ENCODE measurements around the gene TCTA.

TCTA gene

DNA sequence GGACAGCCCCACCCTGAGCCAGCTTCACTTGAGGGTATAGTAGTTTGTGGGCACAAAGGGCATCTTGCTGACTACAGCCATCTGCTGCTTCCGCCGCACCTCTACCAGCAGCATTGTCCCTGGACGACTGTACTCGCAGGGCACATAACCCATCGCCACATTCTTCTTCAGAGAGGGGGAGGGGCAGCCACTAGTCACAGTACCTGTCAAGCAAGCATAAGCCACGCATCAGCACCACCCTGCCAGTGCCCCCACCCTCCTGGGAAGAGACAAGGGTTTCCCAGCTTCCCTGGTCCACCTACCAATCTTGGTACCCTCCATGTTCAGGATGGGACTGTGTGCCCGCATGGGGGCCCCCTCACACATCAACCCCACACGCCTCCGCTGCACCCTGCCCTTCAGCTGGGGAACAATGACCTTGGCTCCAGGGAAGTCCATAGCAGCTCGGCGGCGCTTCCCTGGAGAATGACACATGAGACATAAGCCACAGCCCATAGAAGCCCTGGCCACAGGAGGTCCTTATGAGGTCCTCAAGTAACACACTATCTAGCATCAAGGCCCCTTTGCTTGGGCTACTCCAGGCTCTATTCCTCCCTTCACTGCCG is 5.4 kb downstream of the TCTA start:
- Mint-ChIP-seq H3K9me3 (ENCODE audit: low read depth) (no peaks in the 10 kb centered on the region), H3K4me1 (ENCODE audit: low read depth) (peaks cover 60% of the 10 kb centered on the region), H3K4me3 (no peak overlapping the region), H3K36me3 (peaks cover 2% of the 10 kb centered on the region), H3K27ac (peak overlapping the region; percentile 76), H3K27me3 (no peaks in the 10 kb centered on the region)

DNA sequence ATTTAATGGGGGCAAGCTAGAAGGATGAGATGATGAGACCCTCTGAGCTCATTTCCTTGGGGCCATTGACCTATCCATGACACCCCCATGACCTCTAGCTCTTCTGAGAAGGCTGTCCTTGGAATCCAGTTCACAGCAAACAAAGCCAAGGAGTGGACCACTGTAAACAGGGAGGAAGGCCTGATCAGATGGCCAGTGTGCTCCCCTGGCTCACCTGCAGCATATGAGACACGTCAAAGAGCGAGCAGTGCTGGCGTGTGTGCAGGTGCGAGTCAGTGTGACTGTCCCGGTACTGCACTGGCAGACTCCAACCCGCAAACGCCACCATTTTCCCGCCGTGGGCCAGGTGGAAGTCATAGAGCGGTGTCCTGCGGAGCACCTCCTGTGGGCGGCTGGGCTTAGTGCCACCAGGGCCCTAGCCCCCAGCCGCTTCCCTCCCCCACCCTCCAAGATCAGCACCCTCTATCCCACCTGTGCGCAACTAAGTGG is 9.7 kb downstream of the TCTA start:
- Mint-ChIP-seq H3K36me3 (no peaks in the 10 kb centered on the region), H3K9me3 (ENCODE audit: low read depth) (no peaks in the 10 kb centered on the region), H3K27me3 (no peaks in the 10 kb centered on the region), H3K4me1 (ENCODE audit: low read depth) (peaks cover 37% of the 10 kb centered on the region), H3K27ac (peak overlapping the region; percentile 46), H3K4me3 (no peak overlapping the region)

DNA sequence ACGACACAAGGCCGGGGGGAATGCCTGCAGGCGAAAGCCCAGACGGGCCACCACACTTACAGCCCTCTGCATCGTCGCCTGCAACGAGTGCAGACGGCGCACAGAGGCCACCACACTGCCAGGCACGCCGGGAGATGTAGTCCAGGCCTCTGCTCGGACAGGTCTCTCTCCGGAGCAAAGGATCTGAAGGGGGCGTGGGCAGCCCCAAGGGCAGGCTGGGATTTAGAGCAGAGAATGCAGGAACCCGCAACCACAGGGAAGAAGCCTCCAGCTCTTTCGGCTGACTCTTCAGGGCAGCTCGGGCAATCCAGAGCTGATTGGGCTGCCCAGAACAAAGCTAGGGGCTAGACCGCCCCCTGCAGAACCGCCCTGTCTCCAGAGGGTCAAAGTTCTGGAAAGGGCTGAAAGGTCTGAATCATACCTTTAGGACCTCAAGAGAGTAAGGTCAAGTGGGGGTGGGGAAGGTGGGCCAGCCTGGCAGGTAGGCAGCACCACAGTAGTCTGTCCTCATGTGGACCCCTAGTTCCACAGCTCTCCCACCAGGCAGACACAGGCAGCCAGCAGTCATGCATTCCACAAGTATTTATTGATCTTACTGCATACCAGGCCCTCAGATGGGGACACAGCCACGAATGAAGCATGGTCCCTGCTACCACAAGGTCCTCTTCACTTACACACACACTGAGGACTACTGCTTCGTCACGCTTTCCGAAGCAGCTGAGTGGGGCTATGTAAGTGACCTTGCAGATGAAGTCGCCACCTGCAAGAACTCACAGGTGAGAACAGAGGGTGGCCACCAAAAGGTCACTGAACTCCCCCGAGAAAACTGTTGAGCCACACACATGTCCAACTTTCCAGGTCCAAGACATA is 10.4 kb downstream of the TCTA start, which contains the start of gene AMT:
Gene AMT (minus strand): TSS at position 95 of the 870 bp plus-strand sequence. CDS start 23 bp downstream, at position 72.
- H3K4me1 Mint-ChIP-seq (ENCODE audit: low read depth), result peaks cover 31% of the 10 kb centered on the region
- no peak within 1 kb of the TSS for H3K4me3 Mint-ChIP-seq
- peak within 1 kb of the TSS; percentile 46 for H3K27ac Mint-ChIP-seq
- no peaks in the 10 kb centered on the region for H3K36me3 Mint-ChIP-seq
- H3K27me3 Mint-ChIP-seq, result no peaks in the 10 kb centered on the region
- no peaks in the 10 kb centered on the region for H3K9me3 Mint-ChIP-seq (ENCODE audit: low read depth)

DNA sequence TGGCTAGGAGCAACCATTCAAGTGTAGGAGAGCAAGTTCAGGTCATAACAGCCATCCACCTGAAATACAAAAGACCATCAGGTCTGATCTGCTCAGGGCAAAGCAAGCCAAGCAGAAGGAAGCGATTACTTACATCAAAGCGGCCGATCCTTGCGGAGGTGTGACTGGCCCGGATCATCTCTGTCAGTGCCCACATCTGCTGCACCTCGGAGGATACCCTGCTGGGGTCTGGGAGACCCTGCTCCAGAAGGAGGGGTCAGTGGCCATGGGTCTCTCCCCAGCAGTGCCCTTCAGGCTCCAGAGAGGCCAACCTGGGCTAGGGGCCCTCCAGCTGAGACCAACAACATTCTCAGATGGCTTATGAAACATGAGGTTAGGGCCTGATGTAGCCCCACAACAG is 12.6 kb downstream of the TCTA start:
- Mint-ChIP-seq H3K27ac (no peak overlapping the region), H3K36me3 (no peaks in the 10 kb centered on the region), H3K4me3 (no peak overlapping the region), H3K9me3 (ENCODE audit: low read depth) (no peaks in the 10 kb centered on the region), H3K4me1 (ENCODE audit: low read depth) (peaks cover 33% of the 10 kb centered on the region), H3K27me3 (no peaks in the 10 kb centered on the region)

DNA sequence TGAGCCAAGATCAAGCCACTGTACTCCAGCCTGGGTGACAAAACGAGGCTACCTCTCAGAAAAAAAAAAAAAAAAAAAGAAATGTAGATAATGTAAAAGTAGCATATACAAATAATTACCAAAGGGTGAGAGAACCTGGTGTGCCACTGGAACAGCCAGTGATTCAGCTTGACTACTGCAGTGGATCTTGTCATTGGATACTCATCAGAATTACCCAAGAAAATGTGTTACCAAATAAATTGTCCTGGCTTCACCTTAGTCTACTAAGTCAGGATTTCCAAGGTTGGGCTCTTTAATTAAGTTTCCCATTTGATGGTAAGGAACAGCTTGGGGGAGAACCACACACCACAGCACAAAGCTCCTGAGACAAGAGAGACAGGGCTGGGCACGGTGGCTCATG is 15.4 kb downstream of the TCTA start:
- H3K27me3 Mint-ChIP-seq, result no peaks in the 10 kb centered on the region
- H3K4me3 Mint-ChIP-seq, result peak overlapping the region; percentile 91
- peaks cover 22% of the 10 kb centered on the region for H3K4me1 Mint-ChIP-seq (ENCODE audit: low read depth)
- no peaks in the 10 kb centered on the region for H3K36me3 Mint-ChIP-seq
- no peaks in the 10 kb centered on the region for H3K9me3 Mint-ChIP-seq (ENCODE audit: low read depth)
- no peak overlapping the region for H3K27ac Mint-ChIP-seq

DNA sequence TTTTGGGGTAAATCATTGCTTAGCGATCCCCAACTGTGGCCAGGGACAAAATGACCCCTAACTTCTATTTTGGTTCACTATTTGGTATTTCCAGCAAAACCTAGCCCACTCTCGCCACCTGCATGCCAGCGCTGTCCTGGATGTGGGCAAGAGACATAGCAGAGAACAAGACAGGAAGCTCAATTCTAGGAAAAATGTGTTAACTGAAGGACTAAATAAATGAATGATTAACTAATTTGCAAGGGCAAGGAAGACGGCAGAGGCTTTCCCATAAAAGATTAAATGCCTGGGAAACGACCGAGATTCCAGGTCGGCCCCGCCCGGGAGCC is 16.5 kb downstream of the TCTA start:
- Mint-ChIP-seq H3K36me3 (no peaks in the 10 kb centered on the region), H3K4me3 (peak overlapping the region; percentile 91), H3K4me1 (ENCODE audit: low read depth) (peaks cover 17% of the 10 kb centered on the region), H3K9me3 (ENCODE audit: low read depth) (no peaks in the 10 kb centered on the region), H3K27ac (peak overlapping the region; percentile 96), H3K27me3 (no peaks in the 10 kb centered on the region)

DNA sequence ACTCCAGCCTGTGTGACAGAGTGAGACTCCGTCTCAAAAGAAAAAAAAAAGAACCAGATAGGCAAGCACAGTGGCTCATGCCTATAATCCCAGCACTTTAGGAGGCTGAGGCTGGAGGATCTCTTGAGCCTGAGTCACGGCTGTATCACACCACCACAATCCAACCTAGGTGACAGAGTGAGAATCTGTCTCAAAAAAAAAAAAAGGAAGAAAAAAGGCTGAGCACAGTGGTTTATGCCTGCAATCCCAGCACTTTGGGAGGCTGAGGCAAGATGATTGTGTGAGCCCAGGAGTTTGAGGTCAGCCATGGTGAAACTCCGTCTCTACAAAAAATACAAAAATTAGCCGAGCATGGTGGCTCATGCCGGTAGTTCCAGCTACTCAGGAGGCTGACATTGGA is 22.5 kb downstream of the TCTA start:
- no peak overlapping the region for H3K4me3 Mint-ChIP-seq
- no peaks in the 10 kb centered on the region for H3K36me3 Mint-ChIP-seq
- no peaks in the 10 kb centered on the region for H3K27me3 Mint-ChIP-seq
- H3K27ac Mint-ChIP-seq, result no peak overlapping the region
- peaks cover under 1% of the 10 kb centered on the region for H3K4me1 Mint-ChIP-seq (ENCODE audit: low read depth)
- no peaks in the 10 kb centered on the region for H3K9me3 Mint-ChIP-seq (ENCODE audit: low read depth)

DNA sequence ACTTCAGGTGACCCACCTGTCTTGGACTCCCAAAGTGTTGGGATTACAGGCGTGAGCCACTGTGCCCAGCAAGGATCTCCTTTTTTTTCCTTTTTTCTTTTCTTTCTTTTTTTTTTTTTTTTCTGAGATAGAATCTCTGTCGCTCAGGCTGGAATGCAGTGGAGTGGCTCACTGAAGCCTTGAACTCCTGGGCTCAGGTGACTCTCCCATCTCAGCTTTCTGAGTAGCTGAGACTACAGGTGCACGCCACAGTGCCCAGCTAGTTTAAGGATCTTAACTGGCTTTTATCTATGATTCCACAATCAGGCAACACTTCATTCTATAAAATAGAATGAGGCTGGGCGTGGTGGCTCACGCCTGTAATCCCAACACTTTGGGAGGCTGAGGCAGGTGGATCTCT is 33.2 kb downstream of the TCTA start:
- H3K4me3 Mint-ChIP-seq, result no peak overlapping the region
- H3K36me3 Mint-ChIP-seq, result no peaks in the 10 kb centered on the region

DNA sequence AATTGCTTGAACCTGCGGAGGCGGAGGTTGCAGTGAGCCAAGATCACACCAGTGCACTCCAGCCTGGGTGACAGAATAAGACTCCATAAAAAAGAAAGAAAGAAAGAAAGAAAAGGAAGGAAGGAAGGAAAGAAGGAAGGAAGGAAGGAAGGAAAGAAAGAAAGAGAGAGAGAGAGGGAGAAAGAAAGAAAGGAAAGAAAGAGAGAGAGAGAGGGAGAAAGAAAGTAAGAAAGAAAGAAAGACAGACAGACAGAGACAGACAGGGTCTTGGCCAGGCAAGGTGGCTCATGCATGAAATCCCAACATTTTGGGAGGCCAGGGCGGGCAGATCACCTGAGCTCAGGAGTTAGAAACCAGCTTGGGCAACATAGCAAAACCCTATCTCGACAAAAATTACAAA is 41.4 kb downstream of the TCTA start:
- no peak overlapping the region for H3K27ac Mint-ChIP-seq
- no peak overlapping the region for H3K4me3 Mint-ChIP-seq
- H3K9me3 Mint-ChIP-seq (ENCODE audit: low read depth), result no peaks in the 10 kb centered on the region
- H3K4me1 Mint-ChIP-seq (ENCODE audit: low read depth), result peaks cover 4% of the 10 kb centered on the region
- H3K27me3 Mint-ChIP-seq, result no peaks in the 10 kb centered on the region
- no peaks in the 10 kb centered on the region for H3K36me3 Mint-ChIP-seq

More for the DNA sequence above, 33.2 kb downstream of the TCTA start:
- Mint-ChIP-seq H3K27ac (no peak overlapping the region), H3K4me1 (ENCODE audit: low read depth) (peaks cover 17% of the 10 kb centered on the region), H3K9me3 (ENCODE audit: low read depth) (no peaks in the 10 kb centered on the region), H3K27me3 (no peaks in the 10 kb centered on the region)

DNA sequence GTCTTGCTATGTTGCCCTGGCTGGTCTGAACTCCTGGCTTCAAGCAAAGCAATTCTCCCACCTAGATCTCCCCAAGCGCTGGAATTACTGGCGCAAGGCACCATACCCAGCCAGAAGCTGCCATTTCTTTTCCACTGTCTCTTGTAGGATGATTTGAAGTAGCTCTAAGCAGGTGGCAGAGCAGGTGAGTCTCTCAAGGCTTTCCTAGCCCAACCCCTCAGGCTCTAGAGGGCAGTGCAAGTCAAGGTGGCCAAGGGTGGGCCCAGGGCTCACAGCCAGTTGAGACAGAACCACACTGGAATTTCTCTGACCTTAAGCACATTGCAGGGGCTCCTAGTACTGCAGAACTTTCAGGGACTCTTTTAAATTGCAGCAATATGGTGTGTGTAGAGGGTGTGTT is 42.2 kb downstream of the TCTA start:
- Mint-ChIP-seq H3K4me1 (ENCODE audit: low read depth) (no peaks in the 10 kb centered on the region), H3K36me3 (no peaks in the 10 kb centered on the region), H3K4me3 (no peak overlapping the region), H3K27ac (no peak overlapping the region), H3K9me3 (ENCODE audit: low read depth) (no peaks in the 10 kb centered on the region), H3K27me3 (no peaks in the 10 kb centered on the region)

DNA sequence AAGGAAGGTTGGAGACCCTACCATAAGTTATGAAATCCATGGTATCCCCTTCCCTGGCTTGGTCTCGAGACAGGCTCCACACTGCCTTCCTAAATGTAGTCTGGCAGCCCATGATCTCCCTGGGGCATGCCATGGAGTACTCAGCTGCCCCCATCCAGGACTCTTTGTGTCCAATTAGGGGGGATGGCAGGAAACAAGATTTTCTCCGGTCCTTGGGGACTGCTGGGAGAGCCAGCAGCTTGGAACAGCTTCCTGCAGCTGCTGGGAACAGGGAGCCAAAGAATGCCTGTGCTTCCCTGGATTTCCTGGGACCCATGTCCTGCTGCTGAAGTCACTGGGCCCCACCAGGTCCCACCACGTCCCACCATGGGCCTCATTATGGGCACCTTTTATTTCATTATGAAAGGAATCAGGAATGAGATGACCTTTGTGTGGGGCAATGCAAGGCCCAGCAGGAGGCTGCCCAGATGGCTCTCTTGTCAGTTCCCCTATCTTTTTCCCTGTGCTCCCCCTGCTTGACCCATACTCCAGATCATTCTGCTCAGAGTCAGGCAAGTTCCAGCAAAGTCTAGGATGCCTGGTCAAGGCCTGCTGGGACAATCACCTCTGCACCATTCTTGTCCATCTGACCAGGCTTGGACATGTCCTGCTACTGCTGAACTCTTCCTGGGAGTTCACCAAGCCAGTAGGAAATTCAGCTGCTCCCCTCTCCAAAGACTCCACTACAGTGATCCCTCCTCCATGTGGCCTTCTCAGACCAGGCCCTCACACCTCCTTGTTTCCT is 42.9 kb downstream of the TCTA start:
- no peak overlapping the region for H3K4me3 Mint-ChIP-seq
- H3K36me3 Mint-ChIP-seq, result no peaks in the 10 kb centered on the region
- no peaks in the 10 kb centered on the region for H3K4me1 Mint-ChIP-seq (ENCODE audit: low read depth)
- H3K9me3 Mint-ChIP-seq (ENCODE audit: low read depth), result no peaks in the 10 kb centered on the region
- no peak overlapping the region for H3K27ac Mint-ChIP-seq
- no peaks in the 10 kb centered on the region for H3K27me3 Mint-ChIP-seq

DNA sequence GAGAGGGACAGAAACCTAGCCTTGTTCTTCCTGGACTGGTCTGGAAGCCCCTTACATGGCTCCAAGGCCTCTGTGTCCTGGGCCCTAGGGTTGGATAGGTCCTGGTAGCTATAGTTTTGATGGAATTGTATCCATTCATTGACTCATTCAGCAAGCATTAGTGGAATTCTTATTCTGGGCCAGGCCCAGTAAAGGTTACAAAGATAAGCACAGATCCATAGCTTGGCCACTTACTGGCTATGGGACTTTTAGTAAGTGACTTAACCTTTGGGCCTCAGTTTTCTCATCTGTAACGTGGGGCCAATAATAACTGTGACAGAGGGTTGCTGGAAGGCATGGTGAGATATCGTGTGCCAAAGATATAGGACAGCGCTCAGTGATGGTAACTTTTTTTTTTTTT is 44.2 kb downstream of the TCTA start:
- no peak overlapping the region for H3K4me3 Mint-ChIP-seq
- no peaks in the 10 kb centered on the region for H3K36me3 Mint-ChIP-seq
- H3K27ac Mint-ChIP-seq, result no peak overlapping the region
- H3K27me3 Mint-ChIP-seq, result no peaks in the 10 kb centered on the region
- no peaks in the 10 kb centered on the region for H3K4me1 Mint-ChIP-seq (ENCODE audit: low read depth)
- no peaks in the 10 kb centered on the region for H3K9me3 Mint-ChIP-seq (ENCODE audit: low read depth)

DNA sequence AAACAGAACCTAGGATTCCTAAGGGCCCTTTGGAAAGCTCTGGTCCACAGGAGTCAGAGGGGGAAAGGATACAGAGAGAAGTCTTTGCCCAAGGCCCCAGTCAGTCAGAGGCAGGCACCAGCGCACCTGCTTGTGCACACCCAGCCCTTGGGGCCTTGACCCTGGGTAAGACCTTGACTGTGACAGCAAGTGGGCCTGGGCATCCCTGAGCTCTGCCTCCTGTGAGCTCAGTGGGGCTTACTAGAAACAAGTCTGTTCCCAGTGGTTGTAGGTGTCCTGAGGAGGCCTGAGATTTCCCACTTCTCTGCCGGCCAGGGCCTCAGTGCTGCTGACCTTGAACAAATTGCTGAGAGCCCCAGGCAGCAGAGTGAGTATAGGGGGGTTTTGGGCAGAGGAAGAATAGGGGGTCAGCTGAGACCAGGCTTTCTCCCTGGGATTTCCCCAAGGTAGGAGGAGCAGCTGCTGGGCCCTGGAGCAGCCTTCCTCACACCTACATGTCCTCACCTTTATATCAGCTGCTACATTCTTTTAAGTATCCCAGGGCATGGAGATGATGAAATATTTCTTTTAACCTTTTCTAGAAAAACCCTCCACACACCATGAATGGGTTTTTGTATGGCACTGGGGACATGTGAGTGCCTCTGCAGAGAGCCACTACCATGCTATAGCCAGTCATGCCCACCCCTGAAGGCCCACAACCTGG is 48.1 kb downstream of the TCTA start:
- H3K27me3 Mint-ChIP-seq, result no peaks in the 10 kb centered on the region
- no peaks in the 10 kb centered on the region for H3K9me3 Mint-ChIP-seq (ENCODE audit: low read depth)
- H3K27ac Mint-ChIP-seq, result no peak overlapping the region
- no peaks in the 10 kb centered on the region for H3K36me3 Mint-ChIP-seq
- no peak overlapping the region for H3K4me3 Mint-ChIP-seq
- no peaks in the 10 kb centered on the region for H3K4me1 Mint-ChIP-seq (ENCODE audit: low read depth)

DNA sequence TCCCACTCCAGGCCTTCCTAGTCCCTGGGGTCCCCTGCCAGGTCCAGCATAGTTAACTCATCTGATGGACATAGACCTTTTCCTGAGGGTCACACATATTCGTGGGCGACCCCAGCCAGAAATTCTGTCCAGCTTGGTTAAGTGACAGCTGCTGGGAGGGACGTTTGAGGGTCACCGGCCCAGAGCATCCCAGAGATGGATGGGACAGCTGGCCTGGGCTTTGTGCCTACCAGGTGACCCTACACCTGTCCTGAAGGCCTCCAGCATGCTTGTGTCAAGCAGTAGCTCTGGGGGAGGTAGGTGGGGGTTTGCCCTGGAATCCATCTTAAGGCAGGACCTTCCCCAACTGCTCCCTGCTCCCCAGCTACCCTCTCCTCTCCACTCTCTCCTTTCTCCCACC is 48.7 kb downstream of the TCTA start:
- no peaks in the 10 kb centered on the region for H3K27me3 Mint-ChIP-seq
- H3K4me1 Mint-ChIP-seq (ENCODE audit: low read depth), result no peaks in the 10 kb centered on the region
- no peak overlapping the region for H3K27ac Mint-ChIP-seq

More for the DNA sequence above, 48.7 kb downstream of the TCTA start:
- H3K9me3 Mint-ChIP-seq (ENCODE audit: low read depth), result no peaks in the 10 kb centered on the region
- H3K36me3 Mint-ChIP-seq, result no peaks in the 10 kb centered on the region
- no peak overlapping the region for H3K4me3 Mint-ChIP-seq

Data from activated naive CD8-positive, alpha-beta T cell (primary cell).